Femur (tissue), 1 donor: ENCODE data around the gene MED12L.

Experiments used
- DNase-seq: peaks from one replicate; pipeline ENCODE4 v3.0.0-alpha.2; 2017

The MED12L gene

GRCh38 chr3:151265866-151266265 lies 180.4 kb downstream of the MED12L start:
- DNase-seq: peak; percentile 47

DNA sequence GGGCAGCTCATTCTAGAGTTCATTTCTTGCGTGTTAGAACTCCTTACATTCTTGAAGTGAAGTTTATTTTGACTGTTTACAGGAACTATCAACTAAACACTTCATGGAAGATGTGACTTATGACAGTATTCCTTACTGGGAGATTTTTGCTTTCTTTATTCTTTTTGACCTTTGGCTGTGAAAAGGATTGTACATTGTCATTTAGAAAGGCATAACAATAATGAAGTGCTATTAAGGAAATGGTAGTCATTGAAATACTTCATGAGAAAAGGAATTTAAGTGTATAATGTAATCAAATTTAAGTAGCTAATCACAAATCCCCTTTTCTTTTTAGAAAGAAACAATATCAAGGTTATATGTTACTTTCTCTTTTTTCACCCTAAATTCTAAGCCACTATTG lies 181.6 kb downstream of the MED12L start:
- DNase-seq: no peak

GRCh38 chr3:151268267-151269235 lies 183.1 kb downstream of the MED12L start:
- DNase-seq: no peak

GRCh38 chr3:151269631-151270030 lies 184.2 kb downstream of the MED12L start:
- no peak for DNase-seq

DNA sequence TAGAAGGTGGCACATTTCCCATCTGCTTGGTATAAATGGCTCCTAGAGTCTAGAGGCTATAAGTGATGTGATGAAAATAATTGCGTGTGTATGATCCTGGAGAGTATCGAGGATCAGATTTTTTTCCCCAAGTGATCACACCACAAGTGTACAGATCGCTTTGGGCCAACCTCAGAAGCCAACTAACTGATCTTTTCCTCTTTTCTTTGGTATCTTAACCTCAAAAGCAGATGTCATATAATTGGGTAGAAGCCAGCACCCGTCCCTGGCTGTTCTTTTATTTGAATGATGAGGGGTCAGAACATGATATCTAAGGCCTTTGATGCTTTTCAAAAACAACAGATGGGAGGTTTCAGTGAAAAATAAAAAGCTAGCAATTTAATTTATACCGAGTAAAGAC lies 189.6 kb downstream of the MED12L start:
- DNase-seq: no peak

DNA sequence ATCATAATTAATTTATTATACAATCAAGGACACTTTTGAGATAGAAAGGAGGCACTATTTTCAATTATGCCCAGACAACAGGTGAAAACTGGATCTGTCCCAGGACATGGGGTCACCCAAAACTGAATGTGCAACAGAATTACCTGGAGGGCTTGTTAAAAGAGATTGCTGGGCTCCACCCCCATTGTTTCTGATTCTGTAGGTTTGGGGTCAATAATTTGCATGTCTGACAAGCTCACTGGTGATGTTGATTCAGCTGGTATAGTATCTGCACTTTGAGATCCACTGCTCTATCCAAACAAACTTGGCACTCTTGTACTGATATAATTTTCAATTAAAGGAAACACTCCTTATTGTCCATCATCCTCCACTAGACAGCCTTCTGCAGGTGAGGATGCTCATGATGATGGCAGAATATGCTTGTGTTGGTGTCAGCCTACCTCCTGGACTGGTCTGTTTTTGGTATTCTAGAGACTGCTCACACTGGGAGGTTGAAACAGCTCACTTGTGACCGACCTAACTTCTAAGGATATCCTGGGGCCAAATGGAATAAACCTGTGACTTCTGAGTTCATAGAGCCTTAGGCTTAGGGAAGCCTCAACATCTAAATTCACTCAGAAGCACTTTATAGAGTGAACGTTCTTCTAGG lies 190.7 kb downstream of the MED12L start:
- DNase-seq: no peak

- DNase-seq: no peak
Observed at GRCh38 chr3:151276687-151277042, 191.2 kb downstream of the MED12L start.

GRCh38 chr3:151278230-151278629 lies 192.8 kb downstream of the MED12L start, which contains the start of gene P2RY14:
TSS of gene P2RY14 (minus strand) at chr3:151278542. CDS start at chr3:151214316, 64,226 bp downstream.
- DNase-seq: no peak

GRCh38 chr3:151281671-151282324 lies 196.3 kb downstream of the MED12L start:
- DNase-seq: peak; percentile 54

DNA sequence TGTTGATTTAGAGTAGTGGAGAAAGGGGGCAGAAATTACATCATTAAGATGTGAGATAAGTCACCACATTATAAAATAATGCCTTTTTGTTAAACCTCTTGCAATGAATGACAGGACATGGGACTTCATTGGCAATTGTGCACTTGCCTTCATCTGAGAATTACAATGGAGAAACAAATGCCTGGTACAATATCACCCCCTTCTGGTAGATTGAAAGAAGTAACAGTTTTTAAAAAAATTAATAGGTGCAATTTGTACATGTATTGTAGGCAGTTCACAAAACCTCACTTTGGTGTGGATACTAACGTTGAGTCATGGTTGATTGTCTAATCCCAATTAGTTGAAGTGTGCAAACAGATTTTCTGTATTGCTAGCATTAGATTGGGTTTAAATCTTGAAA lies 197.5 kb downstream of the MED12L start:
- no peak for DNase-seq

DNA sequence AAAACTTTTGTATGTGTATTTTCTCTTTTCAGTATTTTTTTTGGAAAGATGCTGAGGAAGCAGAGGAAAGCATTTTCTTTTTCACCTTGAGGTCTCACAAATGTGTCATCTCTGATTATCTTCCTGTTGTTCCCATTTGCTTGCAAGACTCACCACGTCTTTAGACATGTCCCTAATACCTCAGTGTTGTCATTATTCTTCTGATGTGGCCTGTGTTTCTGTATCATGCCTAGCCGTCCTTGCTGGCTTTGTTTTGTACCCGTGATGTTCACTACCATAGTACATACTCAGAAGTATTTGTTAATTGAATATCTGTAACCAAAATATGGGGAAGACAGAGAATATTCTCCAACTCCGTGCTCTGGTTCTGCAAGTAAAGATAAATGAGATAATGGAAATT lies 197.9 kb downstream of the MED12L start:
- DNase-seq: no peak

DNA sequence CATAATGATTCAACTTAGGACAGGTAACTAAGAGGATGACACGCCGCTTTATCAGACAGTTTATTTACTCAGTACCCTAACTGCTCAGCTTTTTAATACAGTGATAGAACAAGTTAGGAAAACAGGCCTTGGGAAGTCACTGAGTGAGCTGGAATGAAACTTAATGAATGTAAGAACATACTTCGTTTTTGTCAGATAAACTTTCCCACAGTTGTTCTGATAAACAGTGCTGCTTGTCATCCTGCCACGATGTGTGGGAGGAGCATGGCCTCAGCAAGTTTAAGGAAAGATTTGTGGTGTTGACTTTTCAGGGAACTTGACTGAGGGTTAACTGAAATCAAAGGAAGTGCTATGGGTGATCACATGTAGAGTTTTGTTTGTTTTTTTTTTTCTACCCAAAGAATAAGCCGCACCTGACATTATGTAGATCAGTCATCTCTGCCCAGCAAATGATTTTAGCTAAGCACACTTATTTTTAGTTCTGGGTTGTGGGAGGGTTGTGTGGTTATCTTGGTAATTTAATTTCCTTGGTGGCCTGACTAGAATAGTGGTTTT lies 198.5 kb downstream of the MED12L start:
- no peak for DNase-seq

GRCh38 chr3:151285940-151286339 lies 200.5 kb downstream of the MED12L start:
- DNase-seq: no peak

DNA sequence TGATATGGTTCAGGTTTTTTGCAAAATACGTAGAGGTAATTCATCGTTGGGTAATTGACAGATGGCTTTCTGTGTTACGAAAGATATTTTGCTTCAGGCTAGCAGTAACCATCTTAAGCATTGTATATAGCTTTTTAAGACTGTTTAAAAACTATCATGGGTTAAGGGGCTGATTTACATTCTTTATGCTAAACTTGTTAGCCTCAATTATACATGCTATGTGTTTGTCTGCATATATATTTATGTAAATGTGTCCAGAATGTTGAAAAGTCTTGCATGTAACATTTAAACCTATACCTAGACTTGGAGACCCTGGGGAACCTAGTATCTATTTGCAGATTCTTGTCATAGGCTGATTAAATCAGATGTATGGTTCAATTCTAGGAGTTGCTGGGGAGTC lies 204.0 kb downstream of the MED12L start:
- DNase-seq: no peak

DNA sequence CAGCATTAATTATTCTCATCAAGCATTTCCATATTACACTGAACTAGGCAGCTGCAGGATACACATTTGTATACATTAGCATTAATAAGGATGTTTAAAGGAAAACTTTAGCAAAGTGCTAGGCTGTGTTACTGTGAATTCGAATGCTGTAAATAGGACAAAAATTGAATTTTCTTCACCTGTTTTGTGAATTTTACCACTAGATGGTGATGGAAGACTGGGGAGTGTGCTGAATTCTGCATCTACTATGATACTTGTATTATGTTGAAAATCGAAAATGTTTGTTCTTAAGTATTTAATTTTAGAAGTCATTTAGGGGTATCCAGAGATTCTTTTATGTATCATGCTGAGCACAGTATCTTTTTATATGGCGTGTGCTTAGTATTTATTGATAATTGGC lies 205.2 kb downstream of the MED12L start:
- no peak for DNase-seq

GRCh38 chr3:151293127-151293526 lies 207.7 kb downstream of the MED12L start:
- no peak for DNase-seq

DNA sequence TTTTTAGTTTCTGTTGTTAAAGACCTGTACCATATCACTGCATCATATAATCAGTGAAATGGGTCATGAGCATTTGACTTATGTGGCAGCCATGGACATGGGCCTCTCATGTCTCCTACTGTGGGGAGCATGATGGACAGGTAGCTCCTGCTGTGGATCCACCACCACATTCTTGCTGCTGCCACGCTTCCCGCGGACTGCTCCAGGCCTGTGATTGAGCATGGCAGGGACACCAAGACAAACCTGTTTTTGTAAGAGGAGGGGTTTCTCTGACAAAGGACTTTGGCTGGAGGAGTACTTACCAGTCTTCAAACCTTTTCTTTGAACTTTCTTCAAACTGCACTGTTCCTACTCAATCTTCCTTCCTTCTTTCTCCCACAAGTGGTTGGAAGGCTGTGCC lies 210.8 kb downstream of the MED12L start:
- DNase-seq: no peak

GRCh38 chr3:151297429-151297828 lies 212.0 kb downstream of the MED12L start:
- no peak for DNase-seq

- no peak for DNase-seq
Observed at GRCh38 chr3:151299006-151299405, 213.5 kb downstream of the MED12L start.

GRCh38 chr3:151300539-151300938 lies 215.1 kb downstream of the MED12L start:
- DNase-seq: no peak

- no peak for DNase-seq
Observed at GRCh38 chr3:151301787-151302186, 216.3 kb downstream of the MED12L start.

- no peak for DNase-seq
Observed at GRCh38 chr3:151303751-151304150, 218.3 kb downstream of the MED12L start.

- peak; percentile 56 for DNase-seq
Observed at GRCh38 chr3:151305060-151305774, 219.8 kb downstream of the MED12L start.
